Right lobe of liver (tissue), 4 donors: Measurements from ENCODE around the gene KLK5.

Experiments used
- POLR2A ChIP-seq: fragments of 450-650 bp; IDR thresholded peaks from one replicate; pipeline ENCODE4 v1.6.1; 2017; ENCODE audit warnings: antibody characterized with exemption, mild to moderate bottlenecking
- TF ChIP-seq, protein P1 (sequence below), 4 donors: fragments of 200-600 bp in 3 of 4; fragments of 450-650 bp in 1 of 4; IDR thresholded peaks; one replicate each; pipeline versions ENCODE4 v1.5.1 to v1.8.0; 2016 to 2022; ENCODE audit warnings: antibody characterized with exemption in 4 of 4, mild to moderate bottlenecking in 2 of 4
- donor health status: DM: no; HTN: no; CAD: no.
- donor health status: DM: no; HTN: no; CAD: no.
- donor health status: DM: no; HTN: yes; CAD: no.

DNA sequence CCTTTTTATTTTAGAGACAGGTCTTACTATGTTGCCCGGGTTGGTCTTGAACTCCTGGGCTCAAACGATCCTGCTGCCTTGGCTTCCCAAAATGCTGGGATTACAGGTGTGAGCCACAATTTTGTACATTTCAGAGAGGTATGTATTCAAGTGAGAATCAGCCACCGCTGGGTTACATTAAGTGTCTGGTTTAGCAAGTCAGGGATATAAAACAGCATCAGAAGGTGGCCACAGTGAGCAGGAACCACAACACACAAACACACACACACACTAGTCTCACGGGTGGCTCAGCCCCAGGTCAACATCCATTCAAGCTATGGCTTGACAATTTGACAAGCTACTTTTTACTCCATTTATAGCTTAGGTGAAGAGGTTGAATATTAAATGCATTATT lies 20.2 kb downstream of the KLK5 start:
- TF ChIP-seq, protein P1, sequence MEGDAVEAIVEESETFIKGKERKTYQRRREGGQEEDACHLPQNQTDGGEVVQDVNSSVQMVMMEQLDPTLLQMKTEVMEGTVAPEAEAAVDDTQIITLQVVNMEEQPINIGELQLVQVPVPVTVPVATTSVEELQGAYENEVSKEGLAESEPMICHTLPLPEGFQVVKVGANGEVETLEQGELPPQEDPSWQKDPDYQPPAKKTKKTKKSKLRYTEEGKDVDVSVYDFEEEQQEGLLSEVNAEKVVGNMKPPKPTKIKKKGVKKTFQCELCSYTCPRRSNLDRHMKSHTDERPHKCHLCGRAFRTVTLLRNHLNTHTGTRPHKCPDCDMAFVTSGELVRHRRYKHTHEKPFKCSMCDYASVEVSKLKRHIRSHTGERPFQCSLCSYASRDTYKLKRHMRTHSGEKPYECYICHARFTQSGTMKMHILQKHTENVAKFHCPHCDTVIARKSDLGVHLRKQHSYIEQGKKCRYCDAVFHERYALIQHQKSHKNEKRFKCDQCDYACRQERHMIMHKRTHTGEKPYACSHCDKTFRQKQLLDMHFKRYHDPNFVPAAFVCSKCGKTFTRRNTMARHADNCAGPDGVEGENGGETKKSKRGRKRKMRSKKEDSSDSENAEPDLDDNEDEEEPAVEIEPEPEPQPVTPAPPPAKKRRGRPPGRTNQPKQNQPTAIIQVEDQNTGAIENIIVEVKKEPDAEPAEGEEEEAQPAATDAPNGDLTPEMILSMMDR (IDR thresholded peaks at IDR 0.05): no peak
- no peak for TF ChIP-seq POLR2A
